ENCODE results near the gene PDPK1. TPM values are rescaled to one million over a fixed set of nuclear protein-coding genes. Genes with fewer than 3 reads are reported as not detected.
A peak's percentile ranks its signal among the peaks of the same experiment; 100 is the strongest.
"Not testable (repeated sequence)": the region's sequence is repeated elsewhere in the genome, so short reads cannot be mapped to it uniquely, and the experiment has no call there.

Gene PDPK1
- polyA plus RNA-seq, 4 donors, result 40.2 to 54.3 (median 46.8) TPM

GRCh38 chr16:2520784-2521531 lies 16.9 kb upstream of the PDPK1 start:
- no peak for DNase-seq (ENCODE audit: low read depth in 4 of 4, low spot score in 3 of 4)

GRCh38 chr16:2523801-2524231 lies 14.0 kb upstream of the PDPK1 start:
- DNase-seq (ENCODE audit: low read depth in 4 of 4, low spot score in 3 of 4), result no peak

- no peak for DNase-seq (ENCODE audit: low read depth in 4 of 4, low spot score in 3 of 4)
Measured at GRCh38 chr16:2524339-2524938, 13.4 kb upstream of the PDPK1 start.

- DNase-seq (ENCODE audit: low read depth in 4 of 4, low spot score in 3 of 4), result no peak
Measured at GRCh38 chr16:2526135-2526534, 11.7 kb upstream of the PDPK1 start.

- no peak for DNase-seq (ENCODE audit: low read depth in 4 of 4, low spot score in 3 of 4)
Measured at GRCh38 chr16:2527071-2527783, 10.6 kb upstream of the PDPK1 start.

GRCh38 chr16:2527784-2528100 lies 10.1 kb upstream of the PDPK1 start:
- DNase-seq (ENCODE audit: low read depth in 4 of 4, low spot score in 3 of 4), result no peak

- DNase-seq (ENCODE audit: low read depth in 4 of 4, low spot score in 3 of 4), result no peak
Measured at GRCh38 chr16:2528161-2529060, 9.4 kb upstream of the PDPK1 start.

GRCh38 chr16:2529061-2529931 lies 8.5 kb upstream of the PDPK1 start:
- DNase-seq (ENCODE audit: low read depth in 4 of 4, low spot score in 3 of 4), result no peak

- DNase-seq (ENCODE audit: low read depth in 4 of 4, low spot score in 3 of 4), result no peak
Measured at GRCh38 chr16:2529961-2530628, 7.7 kb upstream of the PDPK1 start.

- no peak for DNase-seq (ENCODE audit: low read depth in 4 of 4, low spot score in 3 of 4)
Measured at GRCh38 chr16:2530629-2531318, 7.0 kb upstream of the PDPK1 start.

GRCh38 chr16:2531371-2531695 lies 6.5 kb upstream of the PDPK1 start, which contains the start of gene CEMP1:
CEMP1 (minus strand) TSS chr16:2531408; CDS start chr16:2531073, 335 bp downstream.
- DNase-seq (ENCODE audit: low read depth in 4 of 4, low spot score in 3 of 4), result no peak

GRCh38 chr16:2531696-2532493 lies 5.9 kb upstream of the PDPK1 start:
- peak; percentile 86 to 92 (median 90) for DNase-seq (ENCODE audit: low read depth in 4 of 4, low spot score in 3 of 4)

- no peak for DNase-seq (ENCODE audit: low read depth in 4 of 4, low spot score in 3 of 4)
Measured at GRCh38 chr16:2532494-2533141, 5.2 kb upstream of the PDPK1 start.

GRCh38 chr16:2533142-2533755 lies 4.6 kb upstream of the PDPK1 start:
- DNase-seq (ENCODE audit: low read depth in 4 of 4, low spot score in 3 of 4), result not testable (repeated sequence)

- DNase-seq (ENCODE audit: low read depth in 4 of 4, low spot score in 3 of 4), result no peak
Measured at GRCh38 chr16:2533912-2534311, 3.9 kb upstream of the PDPK1 start.

- not testable (repeated sequence) for DNase-seq (ENCODE audit: low read depth in 4 of 4, low spot score in 3 of 4)
Measured at GRCh38 chr16:2534335-2534734, 3.5 kb upstream of the PDPK1 start.

- DNase-seq (ENCODE audit: low read depth in 4 of 4, low spot score in 3 of 4), result no peak
Measured at GRCh38 chr16:2535625-2536013, 2.2 kb upstream of the PDPK1 start.
